ENCODE measurements around the gene SYNPO2L. TPM values are rescaled to one million over a fixed set of nuclear protein-coding genes. Genes with fewer than 3 reads are reported as not detected.
A peak's percentile ranks its signal among the peaks of the same experiment; 100 is the strongest.

The SYNPO2L gene
- total and polyA plus RNA-seq, 9 of the 15 experiments (the other 6 are each of a cell fraction or from before 2014, with no cell fraction given) = 0.03 to 0.07 TPM; not detected in 7

DNA sequence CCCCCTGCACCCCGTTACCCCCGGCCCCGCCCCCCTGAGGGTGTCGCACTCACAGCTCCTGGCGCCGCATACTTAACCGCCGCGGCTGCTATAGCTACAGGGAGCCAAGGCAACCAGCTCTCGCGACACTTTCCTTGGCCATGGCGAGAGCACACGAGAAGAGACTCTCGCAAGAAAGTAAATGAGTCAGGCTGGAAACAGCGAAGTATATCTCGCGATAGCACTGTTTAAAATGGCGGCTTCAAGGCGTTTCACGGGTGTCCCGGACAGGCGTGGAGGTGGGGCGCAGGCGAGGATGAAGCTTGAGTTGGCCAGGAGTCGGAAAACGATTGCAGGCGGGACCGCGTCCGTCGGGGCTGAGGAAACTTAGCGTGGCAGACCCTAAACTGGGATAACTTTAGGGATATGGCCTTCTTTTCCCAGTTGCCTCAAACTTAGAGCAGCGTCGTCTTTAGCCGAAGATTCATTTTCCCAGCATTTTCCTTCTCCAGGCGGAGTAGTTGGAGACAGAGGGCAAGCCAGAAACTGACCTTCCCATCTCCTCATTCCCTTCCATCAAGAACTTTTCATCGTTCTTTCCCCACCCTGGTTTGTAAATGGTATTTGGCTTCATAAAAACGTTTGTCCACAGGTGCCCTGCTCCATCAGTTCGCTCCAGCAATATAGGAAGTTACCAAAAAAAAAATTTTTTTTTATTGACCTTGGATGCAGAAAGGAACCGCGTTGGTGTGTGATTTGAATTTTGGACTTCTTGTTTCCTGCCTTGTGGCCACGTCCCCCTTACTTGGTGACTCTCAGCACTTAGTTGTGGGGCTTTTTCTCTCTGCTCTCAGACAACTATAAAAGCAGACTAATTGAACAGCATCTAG, 29.7 kb downstream of the SYNPO2L start (continued):
- TF ChIP-seq, protein P1, sequence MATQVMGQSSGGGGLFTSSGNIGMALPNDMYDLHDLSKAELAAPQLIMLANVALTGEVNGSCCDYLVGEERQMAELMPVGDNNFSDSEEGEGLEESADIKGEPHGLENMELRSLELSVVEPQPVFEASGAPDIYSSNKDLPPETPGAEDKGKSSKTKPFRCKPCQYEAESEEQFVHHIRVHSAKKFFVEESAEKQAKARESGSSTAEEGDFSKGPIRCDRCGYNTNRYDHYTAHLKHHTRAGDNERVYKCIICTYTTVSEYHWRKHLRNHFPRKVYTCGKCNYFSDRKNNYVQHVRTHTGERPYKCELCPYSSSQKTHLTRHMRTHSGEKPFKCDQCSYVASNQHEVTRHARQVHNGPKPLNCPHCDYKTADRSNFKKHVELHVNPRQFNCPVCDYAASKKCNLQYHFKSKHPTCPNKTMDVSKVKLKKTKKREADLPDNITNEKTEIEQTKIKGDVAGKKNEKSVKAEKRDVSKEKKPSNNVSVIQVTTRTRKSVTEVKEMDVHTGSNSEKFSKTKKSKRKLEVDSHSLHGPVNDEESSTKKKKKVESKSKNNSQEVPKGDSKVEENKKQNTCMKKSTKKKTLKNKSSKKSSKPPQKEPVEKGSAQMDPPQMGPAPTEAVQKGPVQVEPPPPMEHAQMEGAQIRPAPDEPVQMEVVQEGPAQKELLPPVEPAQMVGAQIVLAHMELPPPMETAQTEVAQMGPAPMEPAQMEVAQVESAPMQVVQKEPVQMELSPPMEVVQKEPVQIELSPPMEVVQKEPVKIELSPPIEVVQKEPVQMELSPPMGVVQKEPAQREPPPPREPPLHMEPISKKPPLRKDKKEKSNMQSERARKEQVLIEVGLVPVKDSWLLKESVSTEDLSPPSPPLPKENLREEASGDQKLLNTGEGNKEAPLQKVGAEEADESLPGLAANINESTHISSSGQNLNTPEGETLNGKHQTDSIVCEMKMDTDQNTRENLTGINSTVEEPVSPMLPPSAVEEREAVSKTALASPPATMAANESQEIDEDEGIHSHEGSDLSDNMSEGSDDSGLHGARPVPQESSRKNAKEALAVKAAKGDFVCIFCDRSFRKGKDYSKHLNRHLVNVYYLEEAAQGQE (IDR thresholded peaks at IDR 0.05; ENCODE audit: borderline replicate concordance) = no peak
- TF ChIP-seq, protein P1 (CRISPR knock-in tag; IDR thresholded peaks at IDR 0.05; ENCODE audit: low read depth) = no peak
- TF ChIP-seq ZNF197 (CRISPR knock-in tag; IDR thresholded peaks at IDR 0.05; ENCODE audit: low read depth) = no peak
- no peak for TF ChIP-seq FIP1L1 (IDR thresholded peaks at IDR 0.05; ENCODE audit: low read depth, low read length, poor library complexity, severe bottlenecking)
- TF ChIP-seq CEBPG (CRISPR knock-in tag; IDR thresholded peaks at IDR 0.05) = no peak
- no peak for TF ChIP-seq CEBPG (tag; conservative IDR thresholded peaks at IDR 0.05 in 1 of 2, IDR thresholded peaks at IDR 0.05 in 1 of 2)
- no peak for TF ChIP-seq STAG1 (CRISPR knock-in tag; IDR thresholded peaks at IDR 0.05; ENCODE audit: borderline replicate concordance)
- TF ChIP-seq KLF13 (tag; IDR thresholded peaks at IDR 0.05; ENCODE audit: borderline replicate concordance, low read depth) = 0 out of 2 replicates have a peak, but pooled peaks have one; percentile 66
- TF ChIP-seq CBFB (CRISPR knock-in tag; IDR thresholded peaks at IDR 0.05) = peak; percentile 58; the same call in 1 of the 2 replicates
- TF ChIP-seq, protein P2, sequence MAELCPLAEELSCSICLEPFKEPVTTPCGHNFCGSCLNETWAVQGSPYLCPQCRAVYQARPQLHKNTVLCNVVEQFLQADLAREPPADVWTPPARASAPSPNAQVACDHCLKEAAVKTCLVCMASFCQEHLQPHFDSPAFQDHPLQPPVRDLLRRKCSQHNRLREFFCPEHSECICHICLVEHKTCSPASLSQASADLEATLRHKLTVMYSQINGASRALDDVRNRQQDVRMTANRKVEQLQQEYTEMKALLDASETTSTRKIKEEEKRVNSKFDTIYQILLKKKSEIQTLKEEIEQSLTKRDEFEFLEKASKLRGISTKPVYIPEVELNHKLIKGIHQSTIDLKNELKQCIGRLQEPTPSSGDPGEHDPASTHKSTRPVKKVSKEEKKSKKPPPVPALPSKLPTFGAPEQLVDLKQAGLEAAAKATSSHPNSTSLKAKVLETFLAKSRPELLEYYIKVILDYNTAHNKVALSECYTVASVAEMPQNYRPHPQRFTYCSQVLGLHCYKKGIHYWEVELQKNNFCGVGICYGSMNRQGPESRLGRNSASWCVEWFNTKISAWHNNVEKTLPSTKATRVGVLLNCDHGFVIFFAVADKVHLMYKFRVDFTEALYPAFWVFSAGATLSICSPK (IDR thresholded peaks at IDR 0.05; ENCODE audit: borderline replicate concordance) = no peak
- TF ChIP-seq L3MBTL2 (IDR thresholded peaks at IDR 0.05) = peak; percentile 81
